ENCODE data around the gene LBR. TPM values are rescaled to one million over a fixed set of nuclear protein-coding genes. Genes with fewer than 3 reads are reported as not detected.

Gene LBR
- total and polyA plus RNA-seq, 12 donors, result 5.4 to 27.5 (median 14.1) TPM

GRCh38 chr1:225435076-225435475 lies 7.2 kb upstream of the LBR start:
- H3K36me3 ChIP-seq (replicated peaks in 1 of 2), result no peaks in the 10 kb centered on the region
- TF ChIP-seq POLR2A (IDR thresholded peaks at IDR 0.05), result no peak
- no peak for TF ChIP-seq CTCF (IDR thresholded peaks at IDR 0.05)
- no peaks in the 10 kb centered on the region for H3K9me3 ChIP-seq (replicated peaks in 1 of 3)
- no peak for DNase-seq
- no peak overlapping the region for H3K4me3 ChIP-seq
- WGBS, 4 donors, result 76 to 82% (median 78%) methylated on average over 6 of the region's 6 CpGs
- no peaks in the 10 kb centered on the region for H3K27me3 ChIP-seq
- no peak overlapping the region for H3K27ac ChIP-seq
- intact Hi-C loops (cut with DNase I), result no loop called here
- no peaks in the 10 kb centered on the region for H3K4me1 ChIP-seq (replicated peaks in 1 of 2)

- Histone ChIP-seq H3K27me3 (no peaks in the 10 kb centered on the region), H3K36me3 (replicated peaks in 1 of 2) (no peaks in the 10 kb centered on the region), H3K4me1 (replicated peaks in 1 of 2) (peaks cover 0 to 3% of the 10 kb centered on the region in 2 donors), H3K4me3 (no peak overlapping the region), H3K27ac (no peak overlapping the region), H3K9me3 (replicated peaks in 1 of 3) (no peaks in the 10 kb centered on the region)
- DNase-seq, result no peak
- TF ChIP-seq CTCF (IDR thresholded peaks at IDR 0.05) (no peak), POLR2A (IDR thresholded peaks at IDR 0.05) (no peak)
- intact Hi-C loops (cut with DNase I), result no loop called here
- WGBS, 4 donors, result 72 to 77% (median 77%) methylated on average over 5 of the region's 5 CpGs
Measured at GRCh38 chr1:225434046-225434445, 6.2 kb upstream of the LBR start.

- TF ChIP-seq POLR2A (IDR thresholded peaks at IDR 0.05), result no peak
- no peak for TF ChIP-seq CTCF (IDR thresholded peaks at IDR 0.05)
- Histone ChIP-seq H3K27ac (no peak overlapping the region), H3K4me1 (replicated peaks in 1 of 2) (peaks cover 0 to 13% of the 10 kb centered on the region in 2 donors), H3K27me3 (no peaks in the 10 kb centered on the region), H3K9me3 (replicated peaks in 1 of 3) (no peaks in the 10 kb centered on the region), H3K4me3 (no peak overlapping the region), H3K36me3 (replicated peaks in 1 of 2) (no peaks in the 10 kb centered on the region)
- 93 to 95% (median 95%) methylated on average over 17 to 36 of the region's 36 CpGs for WGBS, 4 donors
- intact Hi-C loops (cut with DNase I), result no loop called here
- DNase-seq, result peak in 1 of 7 donors; percentile 45
Measured at GRCh38 chr1:225431081-225431863, 3.4 kb upstream of the LBR start.

- TF ChIP-seq POLR2A (IDR thresholded peaks at IDR 0.05), result no peak
Measured at GRCh38 chr1:225430301-225430700, 2.5 kb upstream of the LBR start.

More at GRCh38 chr1:225430301-225430700, 2.5 kb upstream of the LBR start:
- Histone ChIP-seq H3K4me3 (no peak overlapping the region), H3K9me3 (replicated peaks in 1 of 3) (no peaks in the 10 kb centered on the region), H3K36me3 (replicated peaks in 1 of 2) (no peaks in the 10 kb centered on the region), H3K27ac (no peak overlapping the region), H3K4me1 (replicated peaks in 1 of 2) (peaks cover 0 to 21% of the 10 kb centered on the region in 2 donors), H3K27me3 (no peaks in the 10 kb centered on the region)
- WGBS, 4 donors, result 78 to 87% (median 81%) methylated on average over 7 of the region's 7 CpGs
- intact Hi-C loops (cut with DNase I), result no loop called here
- peak in 1 of 7 donors; percentile 27 for DNase-seq

Data from adrenal gland (tissue), 12 donors.